ENCODE measurements around the gene PLEKHD1.

The PLEKHD1 gene

DNA sequence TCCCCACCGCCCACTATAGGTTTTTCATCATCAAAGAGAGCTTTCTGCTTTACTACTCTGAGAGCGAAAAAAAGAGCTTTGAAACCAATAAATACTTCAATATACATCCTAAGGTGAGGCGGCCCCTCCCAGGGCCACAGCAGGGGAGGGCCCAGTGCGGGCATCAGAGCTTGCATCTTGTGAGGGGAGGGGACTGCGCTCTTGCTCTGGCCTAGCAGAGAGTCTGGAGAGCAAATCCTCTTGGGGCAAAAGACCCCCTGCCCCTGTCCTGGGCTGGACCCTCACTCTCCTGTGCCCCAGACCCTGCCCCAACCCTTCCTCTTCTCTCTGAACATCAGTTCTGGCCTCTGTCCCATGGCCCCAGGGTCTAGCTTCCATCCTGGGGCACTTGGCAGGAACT lies 15.6 kb downstream of the PLEKHD1 start:
- no peak overlapping the region for H3K4me3 ChIP-seq (ENCODE audit: low read depth, low read length)
- TF ChIP-seq, protein P1, sequence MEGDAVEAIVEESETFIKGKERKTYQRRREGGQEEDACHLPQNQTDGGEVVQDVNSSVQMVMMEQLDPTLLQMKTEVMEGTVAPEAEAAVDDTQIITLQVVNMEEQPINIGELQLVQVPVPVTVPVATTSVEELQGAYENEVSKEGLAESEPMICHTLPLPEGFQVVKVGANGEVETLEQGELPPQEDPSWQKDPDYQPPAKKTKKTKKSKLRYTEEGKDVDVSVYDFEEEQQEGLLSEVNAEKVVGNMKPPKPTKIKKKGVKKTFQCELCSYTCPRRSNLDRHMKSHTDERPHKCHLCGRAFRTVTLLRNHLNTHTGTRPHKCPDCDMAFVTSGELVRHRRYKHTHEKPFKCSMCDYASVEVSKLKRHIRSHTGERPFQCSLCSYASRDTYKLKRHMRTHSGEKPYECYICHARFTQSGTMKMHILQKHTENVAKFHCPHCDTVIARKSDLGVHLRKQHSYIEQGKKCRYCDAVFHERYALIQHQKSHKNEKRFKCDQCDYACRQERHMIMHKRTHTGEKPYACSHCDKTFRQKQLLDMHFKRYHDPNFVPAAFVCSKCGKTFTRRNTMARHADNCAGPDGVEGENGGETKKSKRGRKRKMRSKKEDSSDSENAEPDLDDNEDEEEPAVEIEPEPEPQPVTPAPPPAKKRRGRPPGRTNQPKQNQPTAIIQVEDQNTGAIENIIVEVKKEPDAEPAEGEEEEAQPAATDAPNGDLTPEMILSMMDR (IDR thresholded peaks at IDR 0.05; ENCODE audit: low read depth, low read length), result no peak

DNA sequence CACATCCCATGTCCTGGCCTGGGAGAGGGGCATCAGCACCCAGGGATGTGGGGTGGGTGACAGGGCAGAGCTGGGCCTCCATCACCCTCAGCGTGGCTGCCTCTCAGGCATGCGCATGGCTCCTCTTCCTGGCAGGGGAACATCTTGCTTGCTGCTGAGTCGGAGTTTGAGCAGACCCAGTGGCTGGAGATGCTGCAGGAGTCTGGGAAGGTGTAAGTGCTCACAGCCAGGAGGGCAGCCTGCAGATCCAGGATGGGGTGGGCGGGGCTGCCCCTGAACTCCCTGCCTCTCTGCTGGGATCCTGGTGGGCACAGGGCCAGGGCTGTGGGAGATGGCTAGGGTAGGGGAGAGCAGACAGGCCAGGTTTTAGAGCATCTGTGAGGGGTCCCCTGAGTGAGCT lies 16.2 kb downstream of the PLEKHD1 start:
- H3K4me3 ChIP-seq (ENCODE audit: low read depth, low read length), result no peak overlapping the region
- TF ChIP-seq, protein P1 (IDR thresholded peaks at IDR 0.05; ENCODE audit: low read depth, low read length), result no peak

DNA sequence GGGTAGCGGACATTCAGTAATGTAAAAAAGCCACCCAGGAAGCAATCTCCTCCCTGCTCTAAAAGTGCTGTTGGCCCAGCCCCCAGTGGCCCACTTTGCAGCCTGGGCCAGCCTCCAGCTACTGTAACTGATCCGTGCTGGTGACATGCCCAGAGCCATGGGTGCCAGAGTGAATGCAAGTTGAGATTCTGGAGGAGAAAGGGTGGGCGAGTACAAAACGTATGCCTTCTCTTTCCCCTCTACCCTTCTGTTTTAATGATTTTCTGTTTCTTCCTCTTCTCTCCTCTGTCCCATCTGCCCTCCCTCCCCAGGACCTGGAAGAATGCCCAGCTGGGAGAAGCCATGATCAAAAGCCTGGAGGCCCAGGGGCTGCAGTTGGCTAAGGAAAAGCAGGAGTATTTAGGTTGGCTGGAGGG lies 16.9 kb downstream of the PLEKHD1 start:
- TF ChIP-seq, protein P1 (IDR thresholded peaks at IDR 0.05; ENCODE audit: low read depth, low read length), result no peak
- H3K4me3 ChIP-seq (ENCODE audit: low read depth, low read length), result no peak overlapping the region

DNA sequence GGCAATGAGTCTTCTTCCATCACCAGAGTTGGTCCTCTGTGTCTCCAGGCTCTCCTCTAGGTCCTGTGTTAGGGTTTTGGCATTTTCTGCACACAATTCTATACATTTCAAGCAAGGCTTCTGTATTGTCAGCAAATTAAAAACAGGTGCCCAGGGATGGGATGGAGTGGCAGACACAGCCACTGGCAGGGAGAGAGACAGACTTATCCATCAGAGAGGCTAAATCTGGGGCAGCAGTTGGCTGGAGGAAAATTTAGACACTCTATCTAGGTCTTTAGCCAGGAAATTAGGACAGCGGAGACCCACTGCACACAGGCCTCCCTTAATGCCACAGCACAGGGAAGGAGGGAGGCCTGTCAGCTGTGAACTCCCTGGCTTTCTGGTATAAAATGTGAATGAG lies 20.2 kb downstream of the PLEKHD1 start:
- no peak overlapping the region for H3K4me3 ChIP-seq (ENCODE audit: low read depth, low read length)
- TF ChIP-seq, protein P1 (IDR thresholded peaks at IDR 0.05; ENCODE audit: low read depth, low read length), result no peak

DNA sequence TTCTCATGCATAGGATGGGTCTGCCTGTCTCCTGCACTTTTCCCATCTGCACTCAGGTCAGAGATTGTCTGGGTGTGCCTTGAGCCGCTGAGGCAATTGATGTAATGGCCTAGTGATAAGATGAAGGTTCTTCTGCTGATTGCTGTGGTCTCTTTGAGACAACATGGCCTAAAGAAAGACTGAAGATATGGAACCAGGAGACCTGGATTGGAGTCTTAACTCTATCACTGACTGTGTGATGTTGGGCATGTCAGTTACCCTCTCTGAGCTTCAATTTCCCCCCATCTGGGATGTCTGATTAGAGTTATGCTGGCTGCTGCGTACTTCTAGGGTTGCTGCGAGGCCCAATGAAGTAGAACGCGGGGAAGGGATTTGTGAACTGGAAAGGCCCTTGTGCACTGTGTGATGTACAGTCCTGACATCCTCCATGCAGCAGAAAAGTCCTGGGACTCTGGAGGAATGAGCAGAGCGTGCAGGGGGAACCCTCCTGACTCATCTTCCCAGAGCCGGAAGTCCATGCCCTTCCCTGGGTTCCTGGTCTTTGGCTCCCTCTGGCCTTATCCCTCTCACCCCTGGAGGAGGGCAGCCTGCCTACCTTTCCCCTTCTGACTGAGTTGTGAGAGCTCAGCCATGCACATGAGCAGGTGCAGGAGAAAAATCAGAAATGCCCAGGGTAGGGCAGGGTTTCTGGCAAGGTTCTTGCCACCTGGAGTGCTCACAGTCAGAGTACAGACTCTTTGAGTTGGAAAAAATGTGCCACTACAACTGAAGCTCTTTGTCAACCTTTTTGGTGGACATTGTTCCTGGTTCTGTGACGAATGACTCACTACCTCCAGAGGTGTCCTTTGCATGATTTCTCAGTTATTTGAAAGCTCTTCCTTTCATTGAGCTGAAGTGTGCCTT lies 21.1 kb downstream of the PLEKHD1 start:
- H3K4me3 ChIP-seq (ENCODE audit: low read depth, low read length), result no peak overlapping the region
- TF ChIP-seq, protein P1 (IDR thresholded peaks at IDR 0.05; ENCODE audit: low read depth, low read length), result no peak

DNA sequence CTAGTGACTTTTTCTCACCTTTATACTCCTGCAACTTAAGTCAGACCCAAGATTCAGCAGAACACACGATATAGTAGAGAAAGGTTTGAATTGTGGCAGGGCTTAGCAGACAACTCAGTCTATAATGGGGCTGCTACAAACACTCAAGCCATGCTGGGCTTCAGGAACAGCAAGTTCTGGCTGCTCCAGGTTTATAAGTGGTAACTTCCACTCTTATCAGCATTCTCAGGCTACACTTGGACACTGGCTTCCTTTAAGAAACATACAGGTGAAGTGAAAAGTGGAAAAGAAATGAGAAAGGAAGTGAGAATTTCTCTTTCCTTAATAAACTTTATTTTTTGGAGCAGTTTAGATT lies 21.7 kb downstream of the PLEKHD1 start:
- no peak overlapping the region for H3K4me3 ChIP-seq (ENCODE audit: low read depth, low read length)
- TF ChIP-seq, protein P1 (IDR thresholded peaks at IDR 0.05; ENCODE audit: low read depth, low read length), result no peak

DNA sequence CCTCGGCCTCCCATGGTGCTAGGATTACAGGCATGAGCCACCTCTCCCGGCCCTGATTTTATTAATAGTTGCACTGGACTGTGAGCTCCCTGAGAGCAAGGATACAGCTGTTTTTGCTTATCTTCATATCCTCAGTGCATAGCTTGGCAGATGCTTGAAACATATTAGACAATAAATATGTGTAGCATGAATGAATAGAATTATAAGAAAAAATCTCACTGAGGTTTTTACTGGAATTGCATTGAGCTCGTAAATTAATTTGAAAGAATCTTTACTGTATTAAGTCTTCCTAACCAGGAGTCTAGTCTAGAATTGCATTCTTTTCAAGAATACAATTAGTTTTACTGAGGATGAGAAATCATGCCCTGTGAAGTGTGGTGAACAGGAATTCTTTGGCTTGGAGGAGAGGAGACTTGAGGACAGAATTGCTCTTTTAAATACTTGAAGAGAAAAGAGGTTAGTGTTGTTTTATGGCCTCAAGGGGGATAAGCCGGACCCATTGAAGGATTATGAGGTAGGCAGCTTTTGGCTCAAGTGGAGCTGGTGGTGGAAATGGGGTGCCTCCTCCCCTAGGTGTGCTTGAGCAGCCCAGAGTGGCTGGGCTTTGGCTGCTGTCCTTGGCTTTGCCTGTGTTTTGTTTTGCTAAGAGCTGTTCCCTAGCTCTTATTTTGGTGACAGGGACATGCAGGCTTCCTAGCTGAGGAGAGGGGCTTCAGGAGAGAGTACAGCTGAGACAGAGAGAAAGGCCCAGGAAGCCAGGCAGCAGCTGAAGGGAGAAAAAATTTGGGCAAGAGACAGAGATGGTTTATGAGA lies 34.0 kb downstream of the PLEKHD1 start:
- TF ChIP-seq, protein P1 (IDR thresholded peaks at IDR 0.05; ENCODE audit: low read depth, low read length), result no peak
- no peak overlapping the region for H3K4me3 ChIP-seq (ENCODE audit: low read depth, low read length)
